ENCODE data around the gene PPID.
"Not testable (repeated sequence)": the region's sequence is repeated elsewhere in the genome, so short reads cannot be mapped to it uniquely, and the experiment has no call there.

Gene PPID

DNA sequence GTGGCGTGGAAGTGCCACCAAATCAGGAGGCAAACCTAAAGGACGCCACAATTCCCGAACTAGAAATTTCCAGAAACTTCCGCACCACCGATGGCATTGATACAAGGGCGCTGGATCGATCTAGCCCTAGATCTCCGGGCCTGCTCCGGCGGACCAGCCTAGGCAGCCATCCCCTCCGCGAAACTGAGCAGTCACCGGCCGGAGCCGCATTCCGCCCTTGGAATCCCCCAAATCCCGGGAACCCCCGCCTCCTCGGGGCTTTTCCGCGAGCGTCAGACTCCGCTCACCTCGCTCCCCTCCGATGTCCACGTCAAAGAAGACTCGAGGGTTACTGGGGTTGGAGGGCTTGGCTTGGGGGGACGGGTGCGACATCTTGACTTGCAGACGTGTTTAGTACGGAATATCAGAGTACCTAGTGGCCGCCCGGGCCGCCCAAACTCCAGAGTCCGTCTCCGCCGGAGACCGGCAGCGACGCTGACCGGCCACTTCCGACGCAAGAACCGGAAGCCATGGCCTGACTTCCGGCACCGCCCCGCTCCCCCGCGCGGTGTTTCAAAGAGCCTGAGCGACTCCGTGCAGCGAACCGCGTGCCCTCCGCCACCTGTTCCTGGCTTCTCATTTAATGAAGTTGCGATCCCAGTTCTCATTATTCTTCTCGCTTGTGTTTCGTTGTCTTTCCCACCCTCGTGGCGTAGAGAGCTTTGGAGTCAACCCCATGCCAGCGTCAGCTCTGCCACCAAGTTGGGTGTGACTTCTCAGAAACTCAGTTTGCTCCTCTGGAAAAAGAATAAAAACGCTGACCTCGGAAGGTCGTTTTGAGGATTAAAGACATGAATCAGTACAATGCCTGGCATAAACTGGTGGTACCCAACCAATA is at the start of gene PPID:
Gene PPID (minus strand): TSS at position 480 of the 877 bp plus-strand sequence. CDS start 108 bp downstream, at position 372.
- ATAC-seq (peak; percentile 93), DNase-seq (peak; percentile 90)

DNA sequence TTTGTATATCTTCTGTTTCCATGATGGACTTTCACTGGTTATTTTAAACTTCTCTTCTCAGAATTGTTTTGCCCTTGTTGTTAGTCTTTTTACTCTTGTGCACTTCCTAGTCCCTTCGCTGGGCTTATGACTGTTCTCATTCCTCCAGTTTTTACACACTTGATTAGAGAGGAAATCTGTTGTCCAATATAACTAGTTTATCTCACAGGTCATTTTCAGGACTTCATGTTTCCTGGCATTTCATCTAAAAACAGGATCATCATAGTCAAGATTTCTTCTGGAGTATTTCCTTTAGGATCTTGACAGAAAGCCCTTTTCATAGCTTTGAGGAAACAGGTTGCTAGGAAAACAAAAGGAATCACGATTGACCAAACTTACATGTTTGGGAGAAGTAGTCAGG is 48.6 kb upstream of the PPID start:
- ATAC-seq (no peak), DNase-seq (no peak)

DNA sequence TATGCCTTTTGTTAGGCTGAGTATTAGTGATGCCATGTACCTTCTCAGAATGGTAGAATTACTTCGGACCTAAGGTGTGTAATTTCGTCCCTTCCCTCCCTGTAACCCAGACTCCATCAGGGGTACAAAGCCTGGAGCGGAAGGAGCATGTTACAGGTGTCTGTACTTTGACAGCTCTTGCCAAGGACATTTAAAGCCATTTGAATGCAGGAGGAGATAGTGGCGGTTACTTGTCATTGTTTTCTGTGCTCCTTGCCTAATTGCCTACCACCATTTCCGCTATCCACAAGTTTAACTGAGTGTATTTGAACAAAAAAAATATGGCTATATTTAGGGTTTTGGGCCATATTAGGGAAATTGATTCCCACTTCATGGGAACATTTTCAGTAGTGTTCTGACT is 47.5 kb upstream of the PPID start:
- DNase-seq = no peak
- no peak for ATAC-seq

DNA sequence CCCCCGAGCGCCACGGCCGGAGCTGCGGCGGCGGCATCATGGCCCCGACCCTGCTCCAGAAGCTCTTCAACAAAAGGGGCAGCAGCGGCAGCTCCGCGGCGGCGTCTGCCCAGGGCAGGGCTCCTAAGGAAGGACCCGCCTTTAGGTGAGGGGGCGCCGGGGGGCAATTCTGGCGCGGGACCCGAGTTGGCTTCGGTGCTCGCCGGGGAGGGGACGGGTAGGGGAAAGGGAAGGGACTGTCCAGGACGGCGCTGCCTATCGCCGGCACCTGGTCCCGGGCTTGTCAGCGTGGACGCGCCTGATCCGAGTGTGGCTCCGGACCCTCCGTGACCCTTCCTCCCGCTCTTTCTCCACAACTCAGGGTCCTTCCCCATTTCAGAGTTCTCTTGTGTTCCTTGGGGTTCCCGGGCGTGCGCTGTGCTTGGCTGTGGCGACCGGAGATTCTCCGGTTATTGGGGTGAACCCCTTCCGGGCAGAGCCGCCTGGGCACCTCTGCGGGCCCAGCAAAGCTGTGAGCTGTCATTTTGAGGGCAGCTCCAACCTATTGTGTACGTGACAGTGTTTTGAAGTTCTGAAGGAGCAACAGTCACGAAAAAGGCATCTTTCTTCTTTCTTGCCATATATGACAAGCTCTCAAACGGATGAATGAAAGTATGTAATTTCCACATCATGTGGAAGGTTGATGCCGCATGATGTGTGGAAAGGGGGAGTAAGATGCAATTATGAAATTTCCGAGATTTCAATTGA is 46.2 kb upstream of the PPID start:
- DNase-seq = peak; percentile 53
- peak; percentile 42 for ATAC-seq

DNA sequence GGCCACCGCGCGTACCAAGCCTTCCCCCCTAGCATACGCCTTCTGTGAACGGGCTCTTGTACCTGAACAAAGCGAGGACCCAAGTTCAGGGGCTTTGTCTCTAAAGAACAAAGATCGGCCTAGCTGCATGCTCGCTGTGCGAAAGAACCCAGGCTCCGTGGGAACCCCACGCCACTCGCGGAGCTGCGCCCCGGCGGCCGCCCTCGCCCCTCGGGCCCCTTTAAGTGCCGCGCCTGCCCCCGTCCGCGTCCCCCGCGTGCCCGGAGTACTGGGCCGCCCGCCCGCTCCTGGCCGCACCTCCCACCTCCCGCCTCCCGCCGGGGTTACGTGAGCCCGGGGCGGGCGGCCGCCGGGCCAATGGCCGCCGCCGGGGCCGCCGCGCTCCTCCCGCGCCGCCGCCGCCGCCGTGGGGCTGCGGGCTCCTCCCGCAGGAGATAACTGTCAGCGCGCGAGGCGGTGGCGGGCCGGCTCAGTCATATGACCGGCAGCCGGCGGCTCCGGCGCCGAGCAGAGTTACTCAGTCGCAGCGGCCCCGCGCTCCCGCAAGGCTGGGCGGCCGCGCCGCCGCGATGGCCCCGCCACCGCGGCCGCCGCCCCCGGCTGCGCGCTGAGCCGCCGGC is 45.5 kb upstream of the PPID start, which contains the start of gene FNIP2:
Gene FNIP2 (plus strand): TSS at position 472 of the 620 bp plus-strand sequence. CDS start 187 bp downstream, outside the sequence.
- DNase-seq (peak; percentile 74), ATAC-seq (peak; percentile 85)

DNA sequence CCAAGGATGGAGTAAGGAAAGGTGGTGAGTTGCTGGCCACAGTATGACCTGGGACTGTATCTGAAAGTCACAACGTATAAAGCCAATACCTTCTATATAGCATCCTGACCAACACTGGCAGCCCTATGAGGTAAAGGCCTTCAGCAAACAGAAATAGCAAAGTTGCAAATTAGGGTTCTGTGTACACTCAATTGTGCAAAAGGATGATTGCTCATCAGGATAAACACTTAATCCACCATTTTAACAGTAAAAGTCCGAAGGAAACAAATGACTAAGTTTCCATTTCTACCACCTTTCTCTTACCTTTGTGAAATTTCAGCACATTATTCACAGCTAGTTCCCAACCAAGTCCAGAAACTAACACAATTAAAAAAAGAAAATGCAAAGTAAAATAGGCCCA is 44.3 kb upstream of the PPID start:
- ATAC-seq (no peak), DNase-seq (no peak)

DNA sequence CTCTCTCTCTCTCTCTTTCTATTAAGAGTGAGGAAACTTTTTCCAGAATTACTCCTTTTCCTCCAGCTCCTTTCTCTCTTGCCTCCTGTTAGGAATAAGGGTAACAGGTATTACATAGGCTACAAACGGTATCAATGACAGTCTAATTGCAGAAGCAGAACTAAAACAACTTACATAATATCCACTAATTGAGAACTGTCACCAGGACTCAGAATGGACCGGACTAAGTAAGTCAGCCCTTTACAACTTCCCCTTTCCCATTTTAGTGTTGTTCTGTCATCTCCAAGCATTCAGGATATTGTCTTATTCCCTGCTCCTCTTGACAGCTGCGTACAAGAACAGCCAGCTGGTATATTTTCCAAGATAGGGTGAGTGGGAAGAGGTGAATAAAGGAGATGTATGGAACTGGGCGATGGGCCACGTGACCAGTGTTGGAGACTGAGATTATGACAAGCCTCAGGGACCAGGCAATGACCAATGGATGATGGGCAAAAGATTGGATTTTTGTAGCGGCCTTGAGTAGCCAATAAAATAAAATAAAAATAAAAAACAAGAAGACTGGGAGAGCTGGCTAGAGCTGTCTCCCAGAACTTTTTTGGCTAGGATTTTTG is 43.3 kb upstream of the PPID start:
- ATAC-seq = no peak

DNA sequence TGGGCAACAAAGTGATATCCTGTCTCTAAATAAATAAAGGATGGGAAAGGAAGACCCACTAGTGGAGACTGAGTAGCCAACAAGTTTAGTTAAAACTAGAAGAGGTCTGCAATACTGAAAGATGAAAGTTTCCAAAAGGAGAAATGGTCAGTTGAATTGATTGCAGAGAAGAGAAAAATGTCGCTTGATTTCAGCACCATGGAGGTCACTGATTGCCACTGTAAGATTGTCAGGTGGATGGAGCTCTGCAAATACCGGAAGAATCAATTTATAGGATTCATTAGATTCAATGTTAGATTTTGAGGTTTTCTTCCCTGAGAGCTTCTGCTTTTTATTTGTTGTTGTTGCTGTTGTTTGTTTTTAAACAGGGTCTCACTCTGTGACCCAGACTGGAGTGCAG is 40.3 kb upstream of the PPID start:
- no peak for DNase-seq

More for the DNA sequence above, 43.3 kb upstream of the PPID start:
- DNase-seq = no peak

DNA sequence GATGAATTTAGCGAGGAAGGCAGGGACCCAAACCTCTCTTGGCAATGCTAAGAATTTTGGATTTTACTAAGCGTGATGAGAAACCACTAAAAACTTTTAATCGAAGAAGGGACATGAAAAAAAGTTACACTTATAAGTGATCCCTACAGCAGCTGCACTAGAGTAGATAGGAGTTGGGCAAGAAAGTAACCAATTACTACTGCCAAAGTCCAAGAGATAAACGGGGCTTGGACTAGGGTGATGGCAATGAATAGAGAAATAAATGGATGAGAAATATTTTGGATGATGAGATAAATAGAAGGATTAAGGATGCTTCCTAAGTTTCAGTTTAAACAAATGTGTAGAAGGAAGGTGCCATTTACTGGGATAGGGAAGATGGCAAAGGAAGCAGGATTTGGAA is 39.4 kb upstream of the PPID start:
- DNase-seq = no peak
- ATAC-seq = no peak

More for the DNA sequence above, 40.3 kb upstream of the PPID start:
- ATAC-seq = no peak

DNA sequence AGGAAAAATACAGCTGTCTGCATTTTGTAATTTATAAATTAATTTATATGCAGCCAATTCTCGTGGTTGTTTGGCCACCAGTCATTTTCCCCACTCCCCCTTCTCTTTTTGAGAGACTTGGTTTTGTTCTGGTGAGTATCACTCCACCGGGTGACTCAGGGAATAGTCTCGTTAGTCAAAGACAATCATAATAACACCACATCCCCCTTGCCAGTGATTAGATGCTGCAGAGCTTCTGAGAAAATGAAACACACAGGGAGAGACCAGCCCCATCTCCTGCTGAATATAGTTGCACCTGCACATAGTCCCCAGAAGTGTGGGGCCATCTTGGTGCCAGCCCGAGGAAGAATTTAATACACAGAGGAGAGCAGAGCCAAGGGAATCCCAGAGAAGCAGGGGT is 37.7 kb upstream of the PPID start:
- no peak for DNase-seq
- ATAC-seq = peak; percentile 32

DNA sequence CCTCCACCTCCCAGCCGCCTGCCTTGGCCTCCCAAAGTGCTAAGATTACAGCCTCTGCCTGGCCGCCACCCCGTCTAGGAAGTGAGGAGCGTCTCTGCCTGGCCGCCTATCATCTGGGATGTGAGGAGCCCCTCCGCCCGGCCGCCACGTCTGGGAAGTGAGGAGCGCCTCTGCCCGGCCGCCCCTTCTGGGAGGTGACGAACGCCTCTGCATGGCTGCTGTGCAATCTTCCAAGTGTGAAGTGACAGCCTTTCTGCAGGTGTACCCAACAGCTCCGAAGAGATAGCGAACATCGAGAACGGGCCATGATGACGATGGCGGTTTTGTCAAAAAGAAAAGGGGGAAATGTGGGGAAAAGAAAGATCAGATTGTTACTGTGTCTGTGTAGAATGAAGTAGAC is 36.3 kb upstream of the PPID start:
- DNase-seq, ATAC-seq: not testable (repeated sequence)

DNA sequence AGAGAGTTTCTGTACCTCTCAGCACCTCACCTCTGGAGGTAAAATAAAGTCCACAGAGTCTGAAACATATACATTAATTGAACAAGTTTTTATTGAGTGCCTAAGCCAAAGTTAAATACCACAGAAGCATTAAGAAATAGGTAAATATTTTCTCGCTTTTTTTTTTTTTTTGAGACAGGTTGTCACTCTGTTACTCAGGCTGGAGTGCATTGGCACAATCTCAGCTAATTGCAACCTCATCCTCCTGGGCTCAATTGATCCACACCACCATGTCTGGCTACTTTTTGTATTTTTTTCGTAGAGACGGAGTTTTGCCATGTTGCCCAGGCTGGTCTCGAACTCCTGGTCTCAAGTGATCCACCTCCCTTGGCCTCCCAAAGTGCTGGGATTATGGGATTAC is 35.5 kb upstream of the PPID start:
- DNase-seq (no peak), ATAC-seq (no peak)

DNA sequence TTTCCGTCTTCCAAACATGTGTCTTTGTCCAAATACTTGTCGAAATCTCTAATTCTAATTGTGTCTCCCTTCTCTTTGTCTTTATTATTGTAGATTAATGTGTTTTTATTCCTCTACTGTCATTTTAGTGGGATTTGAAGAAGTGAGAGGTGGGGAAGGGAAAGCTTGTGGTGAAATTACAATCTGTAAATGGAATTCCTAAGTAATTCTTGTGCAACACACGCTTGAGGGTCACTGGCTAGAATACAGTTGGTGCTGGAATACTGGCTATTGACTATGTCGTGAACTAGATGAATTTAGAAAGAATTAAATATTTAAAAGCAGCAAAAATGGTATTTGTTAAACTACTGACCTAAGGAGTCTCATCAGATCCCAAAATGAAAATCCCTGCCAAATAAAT is 34.9 kb upstream of the PPID start:
- DNase-seq = no peak
- no peak for ATAC-seq

DNA sequence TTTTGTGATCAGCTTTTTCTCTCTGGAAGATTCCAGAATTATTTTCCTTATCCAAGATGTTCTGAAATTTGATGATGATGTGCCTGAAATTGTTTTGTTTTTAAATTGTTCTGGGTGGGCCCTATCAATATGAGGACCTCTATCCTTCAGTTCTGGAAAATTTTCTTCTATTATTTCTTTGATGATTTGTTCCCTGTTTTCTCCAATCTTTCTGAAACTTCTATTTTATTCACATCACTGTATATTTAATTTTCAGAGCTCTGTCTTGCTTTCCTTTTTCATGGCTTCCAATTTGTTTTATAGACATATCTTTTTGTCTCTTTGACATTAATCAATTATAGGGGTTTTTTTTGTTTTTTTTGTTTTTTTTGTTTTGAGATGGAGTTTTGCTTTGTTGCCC is 33.4 kb upstream of the PPID start:
- DNase-seq (no peak), ATAC-seq (no peak)

DNA sequence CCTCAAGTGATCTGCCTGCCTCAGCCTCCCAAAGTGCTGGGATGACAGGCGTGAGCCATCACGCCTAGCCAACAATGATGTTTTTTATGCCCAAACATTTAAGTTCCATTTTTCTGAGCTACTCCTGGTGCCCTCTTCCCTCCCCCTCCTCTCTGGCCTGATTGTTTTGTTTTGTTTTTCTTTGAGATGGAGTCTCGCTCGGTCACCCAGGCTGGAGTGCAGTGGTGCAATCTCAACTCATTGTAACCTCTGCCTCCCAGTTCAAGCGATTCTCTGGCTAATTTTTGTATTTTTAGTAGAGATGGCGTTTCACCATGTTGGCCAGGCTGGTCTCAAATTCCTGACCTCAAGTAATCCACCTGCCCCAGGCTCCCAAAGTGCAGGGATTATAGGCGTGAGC is 32.6 kb upstream of the PPID start:
- DNase-seq, ATAC-seq: not testable (repeated sequence)

DNA sequence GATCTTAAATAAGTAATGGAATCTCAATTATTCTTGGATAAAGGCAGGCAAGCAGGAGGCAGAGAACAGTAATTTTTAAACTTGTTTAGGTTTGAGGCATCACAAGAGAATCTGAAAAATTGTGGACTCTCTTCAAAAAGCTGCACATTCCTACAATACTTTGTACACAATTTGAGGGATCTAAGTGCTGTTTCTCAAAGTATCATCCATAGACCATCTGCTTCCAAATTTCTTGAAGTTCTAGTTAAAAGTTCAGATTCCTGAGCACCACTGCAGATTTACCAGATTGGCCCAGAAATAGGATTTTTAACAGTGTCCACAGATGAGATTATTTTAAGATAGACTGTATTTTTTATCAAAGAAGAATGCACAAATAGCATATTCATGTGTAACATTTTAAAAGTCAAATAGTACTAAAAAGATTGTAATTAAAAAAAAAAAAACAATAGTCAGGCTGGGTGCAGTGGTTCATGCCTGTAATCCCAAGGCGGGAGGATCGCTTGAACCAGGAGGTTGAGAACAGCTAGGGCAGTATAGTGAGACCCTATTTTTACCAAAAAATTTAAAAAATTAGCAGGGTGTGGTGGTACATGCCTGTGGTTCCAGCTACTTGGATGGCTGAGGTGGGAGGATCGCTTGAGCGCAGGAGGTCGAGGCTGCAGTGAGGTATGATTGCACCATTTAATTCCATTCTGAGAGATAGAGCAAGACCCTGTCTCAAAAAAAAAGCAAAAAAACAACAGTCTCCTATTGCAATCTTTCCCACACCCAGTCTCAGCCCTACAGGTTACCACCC is 31.4 kb upstream of the PPID start:
- no peak for ATAC-seq
- DNase-seq = no peak

DNA sequence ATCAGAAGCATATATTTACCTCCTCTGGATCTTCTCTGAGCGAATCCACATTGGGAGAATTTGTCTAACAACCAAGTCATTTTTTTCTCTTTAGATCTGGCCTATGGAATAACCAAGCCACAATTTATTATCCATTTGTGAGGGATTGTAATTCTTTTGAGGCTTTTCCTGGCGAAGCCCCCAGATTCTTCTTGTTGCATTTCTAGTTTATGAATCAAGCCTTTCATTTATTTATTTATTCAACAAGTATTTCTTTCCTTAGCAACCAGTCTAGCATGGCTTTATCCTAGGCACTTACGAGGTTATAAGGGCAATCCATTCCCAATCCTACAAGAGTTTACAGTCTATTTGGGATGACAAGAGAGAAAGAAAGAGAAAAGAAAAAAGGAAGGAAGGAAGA is 27.2 kb upstream of the PPID start:
- DNase-seq (no peak), ATAC-seq (no peak)

DNA sequence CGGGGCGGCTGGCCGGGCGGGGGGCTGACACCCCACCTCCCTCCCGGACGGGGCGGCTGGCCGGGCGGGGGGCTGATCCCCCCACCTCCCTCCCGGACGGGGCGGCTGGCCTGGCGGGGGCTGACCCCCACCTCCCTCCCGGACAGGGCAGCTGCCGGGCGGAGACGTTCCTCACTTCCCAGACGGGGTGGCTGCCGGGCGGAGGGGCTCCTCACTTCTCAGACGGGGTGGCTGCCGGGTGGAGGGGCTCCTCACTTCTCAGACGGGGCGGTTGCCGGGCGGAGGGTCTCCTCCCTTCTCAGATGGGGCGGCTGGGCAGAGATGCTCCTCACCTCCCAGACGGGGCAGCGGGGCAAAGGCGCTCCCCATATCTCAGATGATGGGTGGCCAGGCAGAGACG is 23.3 kb upstream of the PPID start:
- not testable (repeated sequence) for ATAC-seq, DNase-seq

DNA sequence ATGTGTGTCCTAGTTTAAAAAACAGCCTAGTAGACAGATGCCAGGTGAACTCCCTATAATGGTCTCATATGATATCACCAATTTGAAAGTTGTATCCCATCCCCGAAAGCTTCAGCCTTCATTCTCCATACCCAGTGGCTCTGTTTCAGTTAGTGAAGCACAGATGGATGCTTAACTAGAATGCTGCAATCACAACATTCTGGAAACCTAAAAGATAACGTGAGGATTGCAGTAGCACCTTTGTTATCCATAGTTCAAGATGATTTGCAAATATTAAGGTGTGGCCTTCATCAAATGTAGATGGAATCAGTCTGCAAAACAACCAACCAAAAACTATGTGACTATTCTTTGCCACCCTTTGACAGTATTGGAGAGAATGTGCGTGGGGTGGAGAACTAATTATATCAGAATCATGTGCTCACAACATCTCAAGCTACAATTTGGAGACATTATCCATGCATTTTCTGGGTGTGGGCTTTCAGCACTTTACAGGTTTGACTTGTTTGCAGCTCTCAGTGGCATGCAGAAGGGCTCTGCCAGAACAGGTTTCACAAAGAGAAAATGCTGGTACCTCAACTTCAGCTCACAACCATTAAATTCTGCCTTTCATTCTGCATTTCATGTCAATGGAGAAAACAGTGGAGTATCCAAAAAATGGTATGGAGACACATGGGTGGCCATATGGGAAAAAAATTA is 18.3 kb upstream of the PPID start:
- DNase-seq (no peak), ATAC-seq (no peak)

DNA sequence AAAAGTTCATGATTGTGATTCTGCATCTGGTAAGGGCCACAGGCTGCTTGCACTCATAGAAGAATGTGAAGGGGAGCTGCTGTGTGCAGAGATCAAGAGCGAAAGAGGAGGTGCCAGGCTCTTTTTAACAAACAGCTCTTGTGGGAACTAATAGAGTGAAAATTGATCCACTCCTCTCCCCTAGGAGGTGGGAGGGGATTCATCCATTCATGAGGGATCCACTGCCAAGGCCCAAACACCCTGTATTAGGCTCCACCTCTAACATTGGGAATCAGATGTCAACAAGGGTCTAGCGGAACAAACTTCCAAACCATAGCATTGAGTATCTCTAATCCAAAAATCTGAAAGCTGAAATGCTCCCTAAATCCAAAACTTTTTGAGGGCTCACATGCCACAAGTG is 16.4 kb upstream of the PPID start:
- no peak for ATAC-seq
- DNase-seq = no peak

DNA sequence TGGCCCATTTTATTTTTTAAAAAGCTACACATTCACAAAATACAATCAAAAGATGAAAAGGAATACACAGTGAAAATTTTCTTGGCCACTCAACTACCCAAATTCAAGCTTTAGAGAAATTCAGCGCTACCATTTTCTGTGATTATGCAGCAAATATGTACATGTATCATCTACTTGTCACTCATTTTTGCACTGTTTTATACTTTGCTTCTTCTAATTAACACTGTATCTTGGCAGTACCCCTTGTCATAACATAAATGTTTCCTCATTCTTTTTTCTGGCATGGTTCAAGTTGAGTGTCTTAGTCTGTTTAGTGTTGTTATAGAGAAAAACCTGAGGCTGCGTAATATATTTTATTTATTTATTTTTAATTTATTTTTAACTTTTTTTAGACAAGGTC is 15.7 kb upstream of the PPID start:
- no peak for ATAC-seq

More for the DNA sequence above, 15.7 kb upstream of the PPID start:
- DNase-seq = no peak

All from stimulated activated naive CD8-positive, alpha-beta T cell treated with anti-CD3 and anti-CD28 coated beads, Interleukin-15, Interleukin-2, amounts not matched to agents 100 U/mL and 50 U/mL, for 24 hours (primary cell).